ENCODE data around the gene MOB1A. TPM values are rescaled to one million over a fixed set of nuclear protein-coding genes. Genes with fewer than 3 reads are reported as not detected.

MOB1A gene
- total and polyA plus RNA-seq, 2 of the 13 experiments (the other 11 are each of a cell fraction or from before 2014, with no cell fraction given), result 48.2 to 139 TPM

DNA sequence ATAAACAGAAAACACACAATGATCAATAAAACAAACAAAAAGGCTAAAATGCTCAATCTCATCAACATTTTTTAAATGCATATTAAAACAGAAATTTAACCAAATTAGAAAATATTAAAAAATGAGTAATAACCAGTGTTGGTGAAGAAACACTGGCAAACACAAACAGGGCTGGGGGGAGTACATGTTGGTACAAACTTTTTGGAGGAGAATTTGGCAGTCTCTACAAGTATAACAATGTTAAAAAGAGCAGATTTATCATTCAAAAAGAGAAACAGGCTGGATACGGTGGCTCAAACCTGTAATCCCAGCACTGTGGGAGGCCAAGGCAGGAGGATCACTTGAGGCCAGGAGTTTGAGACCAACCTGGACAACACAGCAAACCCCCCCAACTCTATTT, 13.9 kb downstream of the MOB1A start (continued):
- TF ChIP-seq, protein P1, sequence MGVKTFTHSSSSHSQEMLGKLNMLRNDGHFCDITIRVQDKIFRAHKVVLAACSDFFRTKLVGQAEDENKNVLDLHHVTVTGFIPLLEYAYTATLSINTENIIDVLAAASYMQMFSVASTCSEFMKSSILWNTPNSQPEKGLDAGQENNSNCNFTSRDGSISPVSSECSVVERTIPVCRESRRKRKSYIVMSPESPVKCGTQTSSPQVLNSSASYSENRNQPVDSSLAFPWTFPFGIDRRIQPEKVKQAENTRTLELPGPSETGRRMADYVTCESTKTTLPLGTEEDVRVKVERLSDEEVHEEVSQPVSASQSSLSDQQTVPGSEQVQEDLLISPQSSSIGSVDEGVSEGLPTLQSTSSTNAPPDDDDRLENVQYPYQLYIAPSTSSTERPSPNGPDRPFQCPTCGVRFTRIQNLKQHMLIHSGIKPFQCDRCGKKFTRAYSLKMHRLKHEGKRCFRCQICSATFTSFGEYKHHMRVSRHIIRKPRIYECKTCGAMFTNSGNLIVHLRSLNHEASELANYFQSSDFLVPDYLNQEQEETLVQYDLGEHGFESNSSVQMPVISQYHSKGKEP (CRISPR knock-in tag; IDR thresholded peaks at IDR 0.05), result no peak
- TF ChIP-seq ZNF891 (CRISPR knock-in tag; IDR thresholded peaks at IDR 0.05) (no peak), AHR (CRISPR knock-in tag; IDR thresholded peaks at IDR 0.05) (no peak), PAX8 (CRISPR knock-in tag; IDR thresholded peaks at IDR 0.05; ENCODE audit: borderline replicate concordance) (no peak), HMG20A (CRISPR knock-in tag; IDR thresholded peaks at IDR 0.05; ENCODE audit: borderline replicate concordance) (no peak), NCOA5 (CRISPR knock-in tag; IDR thresholded peaks at IDR 0.05) (no peak)

DNA sequence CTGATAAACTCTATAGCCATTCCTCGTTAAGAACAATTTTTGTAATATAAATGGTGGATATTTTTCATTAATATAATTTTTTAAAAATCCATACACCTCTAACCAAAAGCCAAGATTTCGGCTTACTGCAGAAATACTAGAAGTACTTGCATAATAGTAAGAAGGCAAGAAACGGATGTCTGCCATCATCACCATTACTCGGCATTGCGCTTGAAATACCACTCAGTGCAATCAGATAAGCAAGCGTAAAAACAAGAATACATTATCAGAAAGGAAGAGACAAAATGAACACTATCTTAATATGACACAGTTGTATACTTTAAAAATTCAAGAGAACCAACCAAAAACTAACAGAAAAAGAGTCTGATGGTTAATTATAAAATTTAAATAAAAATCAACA, 15.7 kb downstream of the MOB1A start:
- TF ChIP-seq TBX3 (IDR thresholded peaks at IDR 0.05; ENCODE audit: borderline replicate concordance) (no peak), ZBTB7B (CRISPR knock-in tag; IDR thresholded peaks at IDR 0.05) (no peak), TCF12 (IDR thresholded peaks at IDR 0.05) (no peak), TCF12 (CRISPR knock-in tag; IDR thresholded peaks at IDR 0.05) (no peak), ZNF670 (CRISPR knock-in tag; IDR thresholded peaks at IDR 0.05; ENCODE audit: borderline replicate concordance) (no peak), NFYC (CRISPR knock-in tag; IDR thresholded peaks at IDR 0.05) (no peak), PITX1 (CRISPR knock-in tag; IDR thresholded peaks at IDR 0.05) (no peak), POGZ (CRISPR knock-in tag; IDR thresholded peaks at IDR 0.05) (no peak), ZNF839 (CRISPR knock-in tag; IDR thresholded peaks at IDR 0.05; ENCODE audit: borderline replicate concordance) (no peak), KLF13 (CRISPR knock-in tag; IDR thresholded peaks at IDR 0.05) (no peak), PRMT3 (CRISPR knock-in tag; IDR thresholded peaks at IDR 0.05; ENCODE audit: borderline replicate concordance, low read depth) (no peak)
- TF ChIP-seq, protein P2, sequence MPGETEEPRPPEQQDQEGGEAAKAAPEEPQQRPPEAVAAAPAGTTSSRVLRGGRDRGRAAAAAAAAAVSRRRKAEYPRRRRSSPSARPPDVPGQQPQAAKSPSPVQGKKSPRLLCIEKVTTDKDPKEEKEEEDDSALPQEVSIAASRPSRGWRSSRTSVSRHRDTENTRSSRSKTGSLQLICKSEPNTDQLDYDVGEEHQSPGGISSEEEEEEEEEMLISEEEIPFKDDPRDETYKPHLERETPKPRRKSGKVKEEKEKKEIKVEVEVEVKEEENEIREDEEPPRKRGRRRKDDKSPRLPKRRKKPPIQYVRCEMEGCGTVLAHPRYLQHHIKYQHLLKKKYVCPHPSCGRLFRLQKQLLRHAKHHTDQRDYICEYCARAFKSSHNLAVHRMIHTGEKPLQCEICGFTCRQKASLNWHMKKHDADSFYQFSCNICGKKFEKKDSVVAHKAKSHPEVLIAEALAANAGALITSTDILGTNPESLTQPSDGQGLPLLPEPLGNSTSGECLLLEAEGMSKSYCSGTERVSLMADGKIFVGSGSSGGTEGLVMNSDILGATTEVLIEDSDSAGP (CRISPR knock-in tag; IDR thresholded peaks at IDR 0.05; ENCODE audit: borderline replicate concordance), result no peak
- Histone ChIP-seq H3K79me2 (ENCODE audit: insufficient read depth, low read length) (no peaks in the 10 kb centered on the region), H3K27ac (ENCODE audit: extremely low read length, insufficient read depth, low read length) (no peak overlapping the region), H3K36me3 (replicated peaks in 1 of 2; ENCODE audit: control insufficient read depth in 1 of 2, insufficient read depth in 2 of 2, low read length in 2 of 2) (peaks cover 36 to 81% of the 10 kb centered on the region in 2 experiments), H2AFZ (ENCODE audit: low read length) (no peak overlapping the region), H4K20me1 (ENCODE audit: insufficient read depth, low read length) (no peaks in the 10 kb centered on the region), H3K9me3 (ENCODE audit: low read length) (no peaks in the 10 kb centered on the region), H3K9ac (ENCODE audit: insufficient read depth, low read depth, low read length) (no peak overlapping the region), H3K4me3 (replicated peaks in 1 of 3; ENCODE audit: insufficient read depth in 1 of 3, low read depth in 2 of 3, low read length in 3 of 3) (no peak overlapping the region), H3K27me3 (ENCODE audit: control insufficient read depth in 1 of 2, insufficient read depth in 2 of 2, low read length in 2 of 2) (no peaks in the 10 kb centered on the region), H3K4me2 (ENCODE audit: low read depth, low read length) (no peak overlapping the region), H3K4me1 (ENCODE audit: insufficient read depth, low read length) (no peaks in the 10 kb centered on the region)
- no peak for ATAC-seq
- no peak for FAIRE-seq
- no TSS peak for BruUV-seq (replicated peaks)
- ChIA-PET POLR2A (interaction anchor here (1.8 kb wide), 1 partner anchor 15 kb away, joined by 6 read pairs; the partner anchor contains the start of gene MOB1A), CTCF (ENCODE audit: low intra/inter-chr PET ratio, low total read pairs) (no interaction called here)
- in situ Hi-C loops (cut with HindIII; ENCODE audit: extremely low pct_ligation_motif_present, low pct_unique_long_range_greater_than_20kb) (no loop called here), intact Hi-C loops (cut with micrococcal nuclease; ENCODE audit: unreplicated experiment) (no loop called here)
- DNase-seq (ENCODE audit: low spot score), result no peak
- WGBS (ENCODE audit: low lambda C conversion rate), result 99% methylated on average over 6 of the region's 6 CpGs
